H1 (cell line): Measurements from ENCODE around the gene ZNF8. TPM values are rescaled to one million over a fixed set of nuclear protein-coding genes. Genes with fewer than 3 reads are reported as not detected.

Source experiments
- CTCF ChIA-PET: fragments of 300-600 bp; sonication (Branson Sonifier 250); formaldehyde crosslinking; loops from one replicate; lab custom pipeline; 2021; ENCODE audit not compliant: partially characterized antibody; lab: Charles Lee
- POLR2A ChIA-PET: fragments of 300-600 bp; sonication (Branson Sonifier 250); formaldehyde crosslinking; loops from one replicate; lab custom pipeline; 2021; ENCODE audit warnings: inconsistent platforms; ENCODE audit not compliant: partially characterized antibody; lab: Charles Lee
- DNase-seq, 2 experiments: peaks; one replicate each; pipeline versions ENCODE4 v3.0.0 to v3.0.0-alpha.2; 2010 to 2022; ENCODE audit warnings: low spot score in 2 of 2, low read depth in 1 of 2, mixed read lengths in 1 of 2
- FAIRE-seq: peaks from 2 replicates; lab custom pipeline; 2011; peaks lifted over from hg19 to GRCh38; lab: Jason Lieb, UNC
- H2AFZ ChIP-seq: 2 replicates; pipeline ENCODE4 v1.8.1; 2012; ENCODE audit warnings: low read length, inconsistent platforms
- H2AK5ac ChIP-seq: 2 replicates; pipeline ENCODE4 v1.6.1; 2013; ENCODE audit warnings: low read depth, low read length
- H2BK120ac ChIP-seq: replicated peaks from 2 replicates; pipeline ENCODE3; 2013; ENCODE audit warnings: low read depth, low read length, inconsistent platforms
- H2BK12ac ChIP-seq: 2 replicates; pipeline ENCODE4 v1.6.1; 2013; ENCODE audit warnings: low read depth, low read length
- H2BK15ac ChIP-seq: 2 replicates; pipeline ENCODE4 v1.6.1; 2013; ENCODE audit warnings: low read length
- H2BK20ac ChIP-seq: 2 replicates; pipeline ENCODE4 v1.6.1; 2013; ENCODE audit warnings: low read length
- H2BK5ac ChIP-seq: 2 replicates; pipeline ENCODE4 v1.6.1; 2013; ENCODE audit warnings: low read depth, low read length
- H3K14ac ChIP-seq: 2 replicates; pipeline ENCODE4 v1.6.1; 2013; ENCODE audit warnings: inconsistent platforms; ENCODE audit not compliant: insufficient read length
- H3K18ac ChIP-seq: 2 replicates; pipeline ENCODE4 v1.6.1; 2013; ENCODE audit warnings: low read length; ENCODE audit errors: extremely low read depth
- H3K23ac ChIP-seq: 2 replicates; pipeline ENCODE4 v1.6.1; 2013; ENCODE audit warnings: inconsistent platforms; ENCODE audit not compliant: insufficient read length
- H3K23me2 ChIP-seq: 2 replicates; pipeline ENCODE4 v1.6.1; 2013; ENCODE audit warnings: low read depth, low read length
- H3K27ac ChIP-seq: 2 replicates; pipeline ENCODE4 v1.6.1; 2011; ENCODE audit warnings: low read depth, low read length, inconsistent platforms
- H3K27me3 ChIP-seq, 4 experiments: replicated peaks in 1 of 4; 1 replicate in 1 of 4; 2 replicates in 3 of 4; pipeline versions ENCODE4 v1.6.1 to v1.8.1; 2011 to 2013; ENCODE audit warnings: low read length in 3 of 4, mild to moderate bottlenecking in 3 of 4, inconsistent platforms in 2 of 4, mixed read lengths in 2 of 4, moderate library complexity in 1 of 4; ENCODE audit not compliant: control insufficient read depth in 3 of 4, insufficient read depth in 3 of 4; ENCODE audit errors: extremely low read depth in 1 of 4
- H3K36me3 ChIP-seq, 4 experiments: 2 replicates each; pipeline versions ENCODE4 v1.6.1 to v1.8.1; 2011 to 2013; ENCODE audit warnings: mild to moderate bottlenecking in 4 of 4, low read length in 3 of 4, moderate library complexity in 2 of 4, control low read depth in 1 of 4, inconsistent platforms in 1 of 4; ENCODE audit not compliant: insufficient read depth in 4 of 4, control insufficient read depth in 2 of 4
- H3K4ac ChIP-seq: replicated peaks from 2 replicates; pipeline ENCODE3; 2013; ENCODE audit warnings: low read length, low read depth, mixed read lengths, inconsistent platforms; ENCODE audit not compliant: insufficient read length
- H3K4me1 ChIP-seq, 4 experiments: replicated peaks in 1 of 4; 1 replicate in 1 of 4; 2 replicates in 3 of 4; pipeline versions ENCODE4 v1.6.1 to v1.8.1; 2011 to 2013; ENCODE audit warnings: low read length in 3 of 4, inconsistent platforms in 2 of 4, mixed read lengths in 1 of 4; ENCODE audit not compliant: insufficient read depth in 4 of 4, control insufficient read depth in 3 of 4
- H3K4me2 ChIP-seq, 2 experiments: 2 replicates each; pipeline versions ENCODE4 v1.6.1 to v1.8.1; 2011 to 2013; ENCODE audit warnings: low read depth in 2 of 2, low read length in 2 of 2, control low read depth in 1 of 2, inconsistent platforms in 1 of 2, mild to moderate bottlenecking in 1 of 2; ENCODE audit not compliant: insufficient read depth in 1 of 2
- H3K4me3 ChIP-seq, 4 experiments: fragments of 200-600, 300-600 bp in 1 of 4; sonication (generic), shearing (Covaris generic), sonication (Bioruptor Twin) in 1 of 4; 2 replicates each; pipeline versions ENCODE4 v1.5.1 to v1.8.1; 2011 to 2016; ENCODE audit warnings: low read length in 4 of 4, low read depth in 3 of 4, control low read depth in 2 of 4, inconsistent platforms in 2 of 4, mild to moderate bottlenecking in 2 of 4, mixed read lengths in 1 of 4, moderate library complexity in 1 of 4; ENCODE audit not compliant: insufficient read depth in 2 of 4; ENCODE audit errors: extremely low read depth in 1 of 4
- H3K56ac ChIP-seq: replicated peaks from 2 replicates; pipeline ENCODE3; 2013; ENCODE audit warnings: low read depth, mild to moderate bottlenecking, mixed read lengths, low read length, inconsistent platforms; ENCODE audit not compliant: insufficient read length
- H3K79me1 ChIP-seq: 2 replicates; pipeline ENCODE4 v1.6.1; 2013; ENCODE audit warnings: low read depth, low read length, control low read depth
- H3K79me2 ChIP-seq, 2 experiments: 2 replicates each; pipeline versions ENCODE4 v1.6.1 to v1.8.1; 2012 to 2013; ENCODE audit warnings: low read length in 2 of 2, mild to moderate bottlenecking in 2 of 2, inconsistent platforms in 1 of 2; ENCODE audit not compliant: insufficient read depth in 2 of 2, control insufficient read depth in 1 of 2
- H3K9ac ChIP-seq, 4 experiments: replicated peaks in 1 of 4; 1 replicate in 1 of 4; 2 replicates in 3 of 4; pipeline versions ENCODE4 v1.6.1 to v1.8.1; 2011 to 2013; ENCODE audit warnings: low read depth in 3 of 4, low read length in 3 of 4, control low read depth in 2 of 4, mild to moderate bottlenecking in 2 of 4, moderate library complexity in 2 of 4, inconsistent platforms in 1 of 4; ENCODE audit errors: extremely low read depth in 1 of 4
- H3K9me3 ChIP-seq, 2 experiments: 2 replicates each; pipeline versions ENCODE4 v1.6.1 to v1.8.1; 2012 to 2013; ENCODE audit warnings: mild to moderate bottlenecking in 2 of 2, moderate library complexity in 2 of 2, control low read depth in 1 of 2, inconsistent platforms in 1 of 2, low read depth in 1 of 2, low read length in 1 of 2, mixed read lengths in 1 of 2; ENCODE audit not compliant: insufficient read depth in 2 of 2
- H4K20me1 ChIP-seq, 2 experiments: replicated peaks in 1 of 2; 2 replicates each; pipeline versions ENCODE3 to v1.8.1; 2011 to 2013; ENCODE audit warnings: inconsistent platforms in 2 of 2, low read length in 2 of 2, mild to moderate bottlenecking in 1 of 2; ENCODE audit not compliant: insufficient read depth in 2 of 2, control insufficient read depth in 1 of 2
- H4K5ac ChIP-seq: 2 replicates; pipeline ENCODE4 v1.6.1; 2013; ENCODE audit warnings: low read length, low read depth, mixed read lengths, inconsistent platforms; ENCODE audit not compliant: insufficient read length
- H4K8ac ChIP-seq: 2 replicates; pipeline ENCODE4 v1.8.0; 2013; ENCODE audit warnings: mild to moderate bottlenecking, moderate library complexity, low read length, inconsistent platforms; ENCODE audit not compliant: insufficient read depth; ENCODE audit errors: extremely low read depth
- H4K91ac ChIP-seq: replicated peaks from 2 replicates; pipeline ENCODE3; 2013; ENCODE audit warnings: low read length, mixed read lengths, inconsistent platforms; ENCODE audit not compliant: insufficient read length
- EP300 ChIP-seq, 2 experiments: IDR thresholded peaks; 1 replicate in 1 of 2; 2 replicates in 1 of 2; pipeline ENCODE4 v1.6.1; 2011 to 2012; ENCODE audit warnings: low read depth in 2 of 2, low read length in 2 of 2, mild to moderate bottlenecking in 2 of 2, borderline replicate concordance in 1 of 2, inconsistent platforms in 1 of 2, moderate library complexity in 1 of 2
- KDM1A ChIP-seq: fragments of 200-600, 300-600 bp; sonication (generic); IDR thresholded peaks from 2 replicates; pipeline ENCODE4 v1.7.1; 2016; ENCODE audit warnings: mild to moderate bottlenecking, low read length, borderline replicate concordance
- NANOG ChIP-seq: IDR thresholded peaks from 2 replicates; pipeline ENCODE4 v1.6.1; 2011; ENCODE audit warnings: low read length, low read depth, mild to moderate bottlenecking, inconsistent platforms; ENCODE audit not compliant: insufficient read depth, poor library complexity, severe bottlenecking
- POU5F1 ChIP-seq: IDR thresholded peaks from 2 replicates; pipeline ENCODE4 v1.6.1; 2011; ENCODE audit warnings: low read depth, mild to moderate bottlenecking, low read length, moderate library complexity
- RAD21 ChIP-seq, 2 experiments: IDR thresholded peaks in 1 of 2; conservative IDR thresholded peaks in 1 of 2; 2 replicates each; pipeline ENCODE4 v1.6.1; 2011; ENCODE audit warnings: low read depth in 2 of 2, low read length in 2 of 2, improper control_type of control experiment in 1 of 2, inconsistent platforms in 1 of 2, mild to moderate bottlenecking in 1 of 2, moderate library complexity in 1 of 2
- SIX5 ChIP-seq: IDR thresholded peaks from 2 replicates; pipeline ENCODE4 v1.6.1; 2011; ENCODE audit warnings: mild to moderate bottlenecking, low read depth, low read length
- SRF ChIP-seq: IDR thresholded peaks from 2 replicates; pipeline ENCODE4 v1.6.1; 2011; ENCODE audit warnings: mild to moderate bottlenecking, low read depth, low read length, moderate library complexity
- TEAD4 ChIP-seq: IDR thresholded peaks from 2 replicates; pipeline ENCODE4 v1.6.1; 2012; ENCODE audit warnings: low read depth, low read length, inconsistent platforms, mixed read lengths
- ZNF274 ChIP-seq: IDR thresholded peaks from 2 replicates; pipeline ENCODE4 v1.7.0; 2012; ENCODE audit warnings: low read length, borderline replicate concordance; ENCODE audit errors: extremely low read depth
- WGBS, 2 experiments: shearing (Covaris generic) in 1 of 2; methylation state at CpG; one replicate each; pipeline versions ENCODE4 v1.1.6 to v1.1.7; 2013 to 2015; ENCODE audit warnings: low lambda C conversion rate in 2 of 2, mixed read lengths in 2 of 2, inconsistent platforms in 1 of 2, low coverage in 1 of 2, missing lambda C conversion rate in 1 of 2; ENCODE audit not compliant: insufficient replicate concordance in 2 of 2, insufficient coverage in 1 of 2, insufficient read length in 1 of 2; ENCODE audit errors: extremely low coverage in 1 of 2, missing lambda C conversion rate in 1 of 2; 5-methylcytosine and 5-hydroxymethylcytosine counted together
- polyA plus RNA-seq, 7 experiments: library from polyadenylated mRNA; depleted of rRNA in 3 of 7; stranded (reverse) in 5 of 7; unstranded in 2 of 7; fragments of >200 nt in 5 of 7; fragments of 200-250 nt in 2 of 7; gene quantifications; 1 replicate in 5 of 7; 2 replicates in 1 of 7; 4 replicates in 1 of 7; pipeline versions ENCODE4 v1.2.1 to v1.2.3, GENCODE V29; 2011 to 2013; ENCODE audit warnings: missing spikeins in 2 of 7, mixed read lengths in 2 of 7
- total RNA-seq: library from RNA; stranded (reverse); fragmentation: NEBNext Ultra II Directional; extraction: Animal tissue kit (Norgen Biotek cat#: 25700); gene quantifications from 2 replicates; pipeline ENCODE4 v1.2.1, GENCODE V29; 2021
- TF ChIP-seq, protein P1 (sequence below): IDR thresholded peaks from 2 replicates; pipeline ENCODE4 v1.6.1; 2012; ENCODE audit warnings: low read length, inconsistent platforms

Gene ZNF8
- total and polyA plus RNA-seq, 2 of the 8 experiments (the other 6 are each of a cell fraction or from before 2014, with no cell fraction given), result 9.2 to 21.5 TPM

GRCh38 chr19:58300620-58301019, 21.9 kb downstream of the ZNF8 start:
- Histone ChIP-seq H3K9me3 (no peaks in the 10 kb centered on the region), H3K27me3 (no peaks in the 10 kb centered on the region), H3K4me2 (no peak overlapping the region), H2BK15ac (no peak overlapping the region), H2BK5ac (no peak overlapping the region), H3K23me2 (peaks cover 2% of the 10 kb centered on the region), H2BK20ac (no peak overlapping the region), H3K36me3 (peaks cover 0 to 33% (median 18%) of the 10 kb centered on the region in 4 experiments; a peak in 4 of 8 replicates), H3K79me2 (peaks cover 0 to 26% of the 10 kb centered on the region in 2 experiments; a peak in 2 of 4 replicates), H2BK12ac (no peak overlapping the region), H4K20me1 (peaks cover 10 to 14% of the 10 kb centered on the region in 2 experiments), H2AK5ac (no peak overlapping the region), H4K8ac (no peak overlapping the region), H3K56ac (no peak overlapping the region), H4K91ac (no peak overlapping the region), H3K79me1 (no peaks in the 10 kb centered on the region; the same call in 1 of the 2 replicates), H3K18ac (no peak overlapping the region), H3K4me1 (peaks cover 0 to 3% (median 0%) of the 10 kb centered on the region in 4 experiments; a peak in 1 of 7 replicates), H3K4ac (no peak overlapping the region), H3K9ac (no peak overlapping the region), H2AFZ (no peak overlapping the region), H4K5ac (no peak overlapping the region), H2BK120ac (no peak overlapping the region), H3K4me3 (no peak overlapping the region), H3K23ac (no peak overlapping the region), H3K27ac (no peak overlapping the region), H3K14ac (no peak overlapping the region)
- ChIA-PET POLR2A (interaction anchor here (0.9 to 2.8 kb wide), 10 partner anchors 9 to 111 kb away, joined by 3 to 13 read pairs (median 4); partner anchors contain the start of genes ZNF544 and ZSCAN22), CTCF (interaction anchor here (0.6 to 1.5 kb wide), 5 partner anchors 10 to 219 kb away, joined by 3 to 9 read pairs (median 3); partner anchors contain the start of gene ZBTB45)
- no peak for FAIRE-seq
- 83% methylated on average over 7 of the region's 7 CpGs; no CpG with 5 or more reads in 1 of the 2 experiments for WGBS, 2 experiments
- TF ChIP-seq KDM1A (no peak), SIX5 (no peak), RAD21 (IDR thresholded peaks at IDR 0.05 in 1 of 2, conservative IDR thresholded peaks at IDR 0.05 in 1 of 2; ENCODE audit: low read depth in 2 of 2, low read length in 2 of 2) (no peak), TEAD4 (no peak), POU5F1 (no peak), EP300 (IDR thresholded peaks at IDR 0.05; ENCODE audit: borderline replicate concordance in 1 of 2, low read depth in 2 of 2, low read length in 2 of 2) (no peak), ZNF274 (no peak), NANOG (no peak), SRF (no peak)
- TF ChIP-seq, protein P1, sequence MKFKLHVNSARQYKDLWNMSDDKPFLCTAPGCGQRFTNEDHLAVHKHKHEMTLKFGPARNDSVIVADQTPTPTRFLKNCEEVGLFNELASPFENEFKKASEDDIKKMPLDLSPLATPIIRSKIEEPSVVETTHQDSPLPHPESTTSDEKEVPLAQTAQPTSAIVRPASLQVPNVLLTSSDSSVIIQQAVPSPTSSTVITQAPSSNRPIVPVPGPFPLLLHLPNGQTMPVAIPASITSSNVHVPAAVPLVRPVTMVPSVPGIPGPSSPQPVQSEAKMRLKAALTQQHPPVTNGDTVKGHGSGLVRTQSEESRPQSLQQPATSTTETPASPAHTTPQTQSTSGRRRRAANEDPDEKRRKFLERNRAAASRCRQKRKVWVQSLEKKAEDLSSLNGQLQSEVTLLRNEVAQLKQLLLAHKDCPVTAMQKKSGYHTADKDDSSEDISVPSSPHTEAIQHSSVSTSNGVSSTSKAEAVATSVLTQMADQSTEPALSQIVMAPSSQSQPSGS, result no peak
- DNase-seq, result no peak
